BE2C (cell line): ENCODE measurements around the gene ROCK2. TPM values are rescaled to one million over a fixed set of nuclear protein-coding genes. Genes with fewer than 3 reads are reported as not detected.

Source experiments
- DNase-seq: peaks from one replicate; pipeline ENCODE4 v3.0.0-alpha.2; 2020
- H3K27me3 ChIP-seq: fragments of 250-450 bp; sonication (Bioruptor Pico); 2 replicates; pipeline ENCODE4 v1.5.1; 2020; ENCODE audit warnings: mild to moderate bottlenecking
- H3K36me3 ChIP-seq: fragments of 250-450 bp; sonication (Bioruptor Pico); 2 replicates; pipeline ENCODE4 v1.5.1; 2020; ENCODE audit warnings: mild to moderate bottlenecking
- H3K4me1 ChIP-seq: fragments of 250-450 bp; sonication (Bioruptor Pico); 2 replicates; pipeline ENCODE4 v1.5.1; 2020
- H3K4me3 ChIP-seq: 2 replicates; pipeline ENCODE4 v1.5.1; 2011; ENCODE audit warnings: low read depth, low read length
- H3K9me3 ChIP-seq: fragments of 250-450 bp; sonication (Bioruptor Pico); 2 replicates; pipeline ENCODE4 v1.5.1; 2020
- polyA plus RNA-seq: library from polyadenylated mRNA; unstranded; fragments of >200 nt; gene quantifications from one replicate; pipeline ENCODE4 v1.2.1, GENCODE V29; 2012; ENCODE audit warnings: low read depth, missing spikeins; ENCODE audit not compliant: insufficient read length, insufficient read depth
- TF ChIP-seq, protein P1 (sequence below): IDR thresholded peaks from 2 replicates; pipeline ENCODE4 v1.5.1; 2012; ENCODE audit warnings: mild to moderate bottlenecking, low read depth, low read length

ROCK2 gene
- polyA plus RNA-seq, result 4.9 TPM

DNA sequence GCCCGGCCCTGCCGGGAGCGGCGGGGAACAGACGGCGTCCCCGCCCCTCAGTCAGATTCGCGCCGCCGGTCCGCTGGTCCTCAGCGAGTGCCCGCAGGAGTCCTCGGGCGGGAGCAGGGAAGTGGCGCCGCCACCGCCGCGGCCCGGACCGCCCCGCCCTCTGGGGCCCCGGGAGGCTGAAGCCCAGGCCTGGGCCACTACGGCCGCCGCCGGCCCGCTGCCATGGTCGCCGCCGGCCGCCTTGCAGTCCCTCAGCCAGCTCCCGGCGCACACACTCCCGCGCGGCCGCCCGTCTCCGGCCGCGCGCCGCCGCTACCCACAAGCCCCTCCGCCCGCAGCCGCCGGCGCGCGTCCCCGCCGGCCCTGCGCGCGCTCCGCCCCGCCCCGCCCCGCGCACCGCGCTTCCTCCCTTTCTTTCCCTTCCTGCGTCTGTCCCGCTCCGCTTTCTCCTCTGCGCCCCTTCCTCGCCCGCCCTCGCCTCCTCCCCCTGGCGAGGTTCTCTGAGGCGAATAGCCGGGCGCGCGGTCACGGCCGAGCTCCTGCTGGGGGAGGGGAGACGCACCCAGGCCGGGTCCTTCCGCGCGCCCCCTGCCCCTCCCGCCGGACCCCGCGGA is at the start of gene ROCK2:
ROCK2 (minus strand) TSS at position 295 of the 614 bp plus-strand sequence. CDS start 500 bp downstream, outside the sequence.
- peak; percentile 94 for DNase-seq
- TF ChIP-seq, protein P1, sequence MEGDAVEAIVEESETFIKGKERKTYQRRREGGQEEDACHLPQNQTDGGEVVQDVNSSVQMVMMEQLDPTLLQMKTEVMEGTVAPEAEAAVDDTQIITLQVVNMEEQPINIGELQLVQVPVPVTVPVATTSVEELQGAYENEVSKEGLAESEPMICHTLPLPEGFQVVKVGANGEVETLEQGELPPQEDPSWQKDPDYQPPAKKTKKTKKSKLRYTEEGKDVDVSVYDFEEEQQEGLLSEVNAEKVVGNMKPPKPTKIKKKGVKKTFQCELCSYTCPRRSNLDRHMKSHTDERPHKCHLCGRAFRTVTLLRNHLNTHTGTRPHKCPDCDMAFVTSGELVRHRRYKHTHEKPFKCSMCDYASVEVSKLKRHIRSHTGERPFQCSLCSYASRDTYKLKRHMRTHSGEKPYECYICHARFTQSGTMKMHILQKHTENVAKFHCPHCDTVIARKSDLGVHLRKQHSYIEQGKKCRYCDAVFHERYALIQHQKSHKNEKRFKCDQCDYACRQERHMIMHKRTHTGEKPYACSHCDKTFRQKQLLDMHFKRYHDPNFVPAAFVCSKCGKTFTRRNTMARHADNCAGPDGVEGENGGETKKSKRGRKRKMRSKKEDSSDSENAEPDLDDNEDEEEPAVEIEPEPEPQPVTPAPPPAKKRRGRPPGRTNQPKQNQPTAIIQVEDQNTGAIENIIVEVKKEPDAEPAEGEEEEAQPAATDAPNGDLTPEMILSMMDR, result no peak
- Histone ChIP-seq H3K4me1 (no peaks in the 10 kb centered on the region), H3K36me3 (no peaks in the 10 kb centered on the region), H3K9me3 (no peaks in the 10 kb centered on the region), H3K4me3 (peak within 1 kb of the TSS; percentile 75), H3K27me3 (no peaks in the 10 kb centered on the region)

DNA sequence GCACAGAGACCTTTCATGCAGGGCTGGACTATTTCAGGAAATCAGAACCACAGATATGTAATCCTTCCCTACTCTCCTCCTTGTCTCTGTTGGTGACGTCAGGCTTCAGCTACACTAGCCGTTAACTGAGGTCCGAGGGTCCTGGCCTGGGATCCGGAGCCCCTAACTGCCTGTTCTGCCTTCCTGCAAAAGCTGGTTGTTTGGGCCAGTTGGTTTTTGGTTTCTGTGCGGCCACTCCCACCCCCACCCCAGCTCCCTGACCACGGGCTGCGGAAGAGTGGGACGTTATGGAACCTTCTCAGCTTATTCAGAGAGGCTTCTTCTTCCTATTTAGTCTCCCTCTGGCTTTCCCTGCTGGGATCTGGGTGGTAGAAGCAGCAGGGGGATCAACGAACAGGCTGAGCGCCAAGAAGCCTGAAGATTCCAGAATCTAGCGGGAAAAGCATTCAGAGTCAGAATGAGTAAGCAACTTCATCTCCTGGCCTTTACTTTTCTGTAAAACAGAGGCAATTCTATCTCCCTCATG is 49.3 kb upstream of the ROCK2 start:
- TF ChIP-seq, protein P1, result no peak
- Histone ChIP-seq H3K9me3 (no peaks in the 10 kb centered on the region), H3K4me1 (peaks cover 18% of the 10 kb centered on the region), H3K36me3 (no peaks in the 10 kb centered on the region), H3K27me3 (no peaks in the 10 kb centered on the region), H3K4me3 (no peak overlapping the region)
- DNase-seq, result no peak

- TF ChIP-seq, protein P1, result no peak
- DNase-seq, result no peak
Measured at GRCh38 chr2:11391942-11392266, 47.5 kb upstream of the ROCK2 start.

GRCh38 chr2:11390399-11390658 is 45.9 kb upstream of the ROCK2 start:
- Histone ChIP-seq H3K9me3 (no peaks in the 10 kb centered on the region), H3K4me1 (no peaks in the 10 kb centered on the region; the same call in 1 of the 2 replicates), H3K36me3 (no peaks in the 10 kb centered on the region), H3K4me3 (no peak overlapping the region), H3K27me3 (no peaks in the 10 kb centered on the region)
- TF ChIP-seq, protein P1, result no peak
- DNase-seq, result no peak

More at GRCh38 chr2:11391942-11392266, 47.5 kb upstream of the ROCK2 start:
- no peaks in the 10 kb centered on the region for H3K9me3 ChIP-seq
- no peaks in the 10 kb centered on the region for H3K27me3 ChIP-seq
- H3K4me3 ChIP-seq, result no peak overlapping the region
- peaks cover 5% of the 10 kb centered on the region for H3K4me1 ChIP-seq
- no peaks in the 10 kb centered on the region for H3K36me3 ChIP-seq

DNA sequence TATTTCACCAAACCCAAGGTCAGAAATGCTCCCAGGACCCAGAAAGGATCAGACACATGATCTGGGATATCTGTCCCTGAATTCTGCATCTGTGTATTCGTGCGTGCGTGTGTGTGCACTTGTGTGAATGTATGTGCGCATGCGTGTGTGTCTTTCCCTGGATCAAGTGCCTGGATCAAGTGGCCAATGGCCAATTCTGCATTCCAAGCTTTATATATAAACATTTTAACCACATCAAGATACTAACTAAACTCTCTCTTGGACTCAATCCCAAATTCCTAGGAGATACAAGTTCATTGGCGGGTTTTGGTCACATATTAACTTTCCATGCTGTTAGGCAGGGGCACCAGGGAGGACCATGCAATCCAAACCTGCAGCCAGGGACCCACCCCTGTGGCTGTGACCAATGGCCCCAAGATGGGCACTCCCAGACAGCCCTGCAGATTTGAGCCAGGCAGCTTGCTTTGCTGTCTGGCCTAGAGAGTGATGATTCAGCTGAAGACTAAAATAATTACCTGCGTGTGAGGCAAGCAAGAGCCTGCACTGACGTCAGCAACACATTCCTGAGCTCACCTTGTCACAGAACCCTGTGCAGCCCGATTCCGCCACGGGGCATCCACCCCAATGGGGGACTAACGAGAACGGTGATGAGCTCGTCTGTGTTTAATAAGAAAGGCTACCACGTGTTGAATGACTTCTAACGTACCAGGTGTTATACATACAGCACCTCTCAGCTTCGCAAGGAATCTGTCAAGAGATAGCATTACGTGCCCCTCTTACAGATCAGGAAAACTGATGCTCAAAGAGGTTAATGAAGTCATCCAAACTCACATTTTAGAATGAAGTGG is 45.3 kb upstream of the ROCK2 start:
- Histone ChIP-seq H3K27me3 (no peaks in the 10 kb centered on the region), H3K4me3 (no peak overlapping the region), H3K36me3 (no peaks in the 10 kb centered on the region), H3K9me3 (no peaks in the 10 kb centered on the region), H3K4me1 (no peaks in the 10 kb centered on the region; the same call in 1 of the 2 replicates)
- TF ChIP-seq, protein P1, result no peak
- DNase-seq, result no peak

DNA sequence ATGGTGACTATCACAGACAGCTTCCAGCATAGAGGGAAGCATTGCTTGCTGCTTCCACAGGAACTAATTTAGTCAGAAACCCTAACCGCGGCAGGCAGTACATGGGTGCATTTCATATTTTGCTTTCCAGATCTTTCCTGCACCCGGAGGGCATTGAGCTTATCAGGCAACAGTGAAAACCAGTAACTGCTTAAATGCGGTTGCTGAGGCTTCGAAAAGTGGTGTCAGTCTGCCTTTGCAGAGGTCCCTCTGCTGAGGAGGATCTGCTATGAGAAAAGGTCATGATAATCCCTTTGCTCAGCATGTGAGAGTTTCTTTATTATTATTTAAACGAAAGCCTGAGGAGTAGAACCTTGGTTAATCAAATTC is 44.6 kb upstream of the ROCK2 start:
- no peaks in the 10 kb centered on the region for H3K27me3 ChIP-seq
- H3K4me3 ChIP-seq, result no peak overlapping the region
- H3K36me3 ChIP-seq, result no peaks in the 10 kb centered on the region
- H3K9me3 ChIP-seq, result no peaks in the 10 kb centered on the region
- peak; percentile 57 for DNase-seq
- no peaks in the 10 kb centered on the region; the same call in 1 of the 2 replicates for H3K4me1 ChIP-seq
- TF ChIP-seq, protein P1, result no peak
